OCI-LY3 (cell line): Measurements from ENCODE around the gene RAP1B.
A peak's percentile ranks its signal among the peaks of the same experiment; 100 is the strongest.
"Not testable (repeated sequence)": the region's sequence is repeated elsewhere in the genome, so short reads cannot be mapped to it uniquely, and the experiment has no call there.

Experiments used
- H2AFZ ChIP-seq: fragments of 200-600, 300-600 bp; shearing (Covaris generic); 2 replicates; pipeline ENCODE4 v1.6.0; 2014; ENCODE audit warnings: antibody characterized with exemption, low read depth, low read length
- H3K27ac ChIP-seq: fragments of 200-600, 300-600 bp; sonication (generic); 2 replicates; pipeline ENCODE4 v1.5.1; 2014; ENCODE audit warnings: mild to moderate bottlenecking, low read length, moderate library complexity, mixed read lengths
- H3K27me3 ChIP-seq: fragments of 200-600, 300-600 bp; sonication (generic); 2 replicates; pipeline ENCODE4 v1.6.1; 2014; ENCODE audit warnings: low read depth, low read length, mixed read lengths
- H3K36me3 ChIP-seq: fragments of 200-600, 300-600 bp; sonication (generic); replicated peaks from 2 replicates; pipeline ENCODE3; 2014; ENCODE audit warnings: low read depth, low read length, mixed read lengths
- H3K4me1 ChIP-seq: fragments of 300-600, 200-600 bp; sonication (generic); 2 replicates; pipeline ENCODE4 v1.6.1; 2014; ENCODE audit warnings: low read length, mixed read lengths
- H3K4me2 ChIP-seq: fragments of 200-600, 300-600 bp; sonication (generic); 2 replicates; pipeline ENCODE4 v1.6.1; 2014; ENCODE audit warnings: low read length, mixed read lengths
- H3K4me3 ChIP-seq: fragments of 300-600, 200-600 bp; sonication (generic); 2 replicates; pipeline ENCODE4 v1.5.1; 2014; ENCODE audit warnings: antibody characterized with exemption, mild to moderate bottlenecking, low read length, moderate library complexity
- H3K79me2 ChIP-seq: fragments of 300-600, 200-600 bp; shearing (Covaris generic); 2 replicates; pipeline ENCODE4 v1.6.1; 2014; ENCODE audit warnings: mild to moderate bottlenecking, low read length, mixed read lengths
- H3K9ac ChIP-seq: fragments of 300-600, 200-600 bp; shearing (Covaris generic); 2 replicates; pipeline ENCODE4 v1.6.0; 2014; ENCODE audit warnings: mild to moderate bottlenecking, low read length, moderate library complexity
- H3K9me3 ChIP-seq: fragments of 200-600, 300-600 bp; shearing (Covaris generic); 2 replicates; pipeline ENCODE4 v1.6.1; 2014; ENCODE audit warnings: low read length, mixed read lengths; ENCODE audit not compliant: insufficient read depth
- H4K20me1 ChIP-seq: fragments of 200-600, 300-600 bp; sonication (generic); 2 replicates; pipeline ENCODE4 v1.6.1; 2016; ENCODE audit warnings: low read length, mixed read lengths; ENCODE audit not compliant: insufficient read depth
- EZH2phosphoT487 ChIP-seq: fragments of 200-600 bp; shearing (Covaris generic); IDR thresholded peaks from 2 replicates; pipeline ENCODE4 v1.6.1; 2018; ENCODE audit warnings: antibody characterized with exemption, mixed run types, low read depth
- TF ChIP-seq, protein P1 (sequence below): fragments of 200-600, 300-600 bp; sonication (generic); IDR thresholded peaks from 2 replicates; pipeline ENCODE4 v1.5.1; 2014; ENCODE audit warnings: antibody characterized with exemption, low read length, low read depth

The RAP1B gene

DNA sequence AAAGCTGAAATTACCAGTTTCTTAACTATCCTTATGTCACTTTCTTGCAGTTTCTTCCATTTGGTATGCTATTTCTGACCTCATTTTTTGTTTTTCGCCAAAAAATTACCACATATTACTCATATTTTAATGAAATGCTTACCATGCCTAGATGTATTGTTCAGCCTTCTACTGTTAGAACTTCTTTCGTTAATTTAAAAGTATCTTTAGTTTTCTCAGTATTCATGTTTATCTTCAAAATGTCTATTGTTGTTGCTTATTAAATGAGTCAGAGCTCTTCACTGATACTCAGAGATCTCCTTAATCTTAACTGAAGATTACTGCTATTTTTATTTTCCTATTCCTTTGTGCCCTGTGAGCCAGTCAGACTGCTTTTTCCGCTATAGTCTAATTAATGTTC lies 20.5 kb downstream of the RAP1B start:
- H3K9ac ChIP-seq: no peak overlapping the region
- H4K20me1 ChIP-seq: peaks cover 99% of the 10 kb centered on the region
- peaks cover 96% of the 10 kb centered on the region for H3K79me2 ChIP-seq
- H3K4me1 ChIP-seq: peaks cover 38% of the 10 kb centered on the region
- H3K27ac ChIP-seq: no peak overlapping the region
- TF ChIP-seq, protein P1, sequence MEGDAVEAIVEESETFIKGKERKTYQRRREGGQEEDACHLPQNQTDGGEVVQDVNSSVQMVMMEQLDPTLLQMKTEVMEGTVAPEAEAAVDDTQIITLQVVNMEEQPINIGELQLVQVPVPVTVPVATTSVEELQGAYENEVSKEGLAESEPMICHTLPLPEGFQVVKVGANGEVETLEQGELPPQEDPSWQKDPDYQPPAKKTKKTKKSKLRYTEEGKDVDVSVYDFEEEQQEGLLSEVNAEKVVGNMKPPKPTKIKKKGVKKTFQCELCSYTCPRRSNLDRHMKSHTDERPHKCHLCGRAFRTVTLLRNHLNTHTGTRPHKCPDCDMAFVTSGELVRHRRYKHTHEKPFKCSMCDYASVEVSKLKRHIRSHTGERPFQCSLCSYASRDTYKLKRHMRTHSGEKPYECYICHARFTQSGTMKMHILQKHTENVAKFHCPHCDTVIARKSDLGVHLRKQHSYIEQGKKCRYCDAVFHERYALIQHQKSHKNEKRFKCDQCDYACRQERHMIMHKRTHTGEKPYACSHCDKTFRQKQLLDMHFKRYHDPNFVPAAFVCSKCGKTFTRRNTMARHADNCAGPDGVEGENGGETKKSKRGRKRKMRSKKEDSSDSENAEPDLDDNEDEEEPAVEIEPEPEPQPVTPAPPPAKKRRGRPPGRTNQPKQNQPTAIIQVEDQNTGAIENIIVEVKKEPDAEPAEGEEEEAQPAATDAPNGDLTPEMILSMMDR: no peak
- TF ChIP-seq EZH2phosphoT487: no peak
- H3K36me3 ChIP-seq: peaks cover 25% of the 10 kb centered on the region
- no peaks in the 10 kb centered on the region for H3K9me3 ChIP-seq
- no peak overlapping the region for H3K4me3 ChIP-seq
- no peaks in the 10 kb centered on the region for H3K27me3 ChIP-seq
- no peak overlapping the region for H2AFZ ChIP-seq
- no peak overlapping the region for H3K4me2 ChIP-seq

DNA sequence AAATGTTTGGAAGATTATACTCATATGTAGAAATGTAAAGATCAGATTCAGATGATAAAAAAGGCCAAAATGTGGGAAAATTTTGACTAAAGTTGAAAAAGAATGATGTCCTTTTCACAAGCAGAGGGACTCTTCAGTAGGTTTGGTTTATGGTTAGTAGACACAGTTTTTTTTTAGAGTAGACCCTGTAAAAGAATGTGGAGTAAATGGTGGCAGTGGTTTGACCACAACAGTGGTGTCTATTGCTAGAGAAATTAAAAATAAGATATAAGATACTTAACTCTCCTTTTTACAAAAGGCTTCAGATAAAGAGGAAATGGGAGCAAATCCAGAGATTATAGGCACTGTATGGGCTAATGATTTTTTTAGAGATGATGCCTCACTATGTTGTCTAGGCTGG lies 21.8 kb downstream of the RAP1B start:
- TF ChIP-seq, protein P1: no peak
- no peak for TF ChIP-seq EZH2phosphoT487
- Histone ChIP-seq H3K4me2 (peak overlapping the region; percentile 63), H3K9ac (no peak overlapping the region), H2AFZ (no peak overlapping the region), H3K36me3 (peaks cover 15% of the 10 kb centered on the region), H3K9me3 (no peaks in the 10 kb centered on the region), H3K27me3 (no peaks in the 10 kb centered on the region), H3K4me3 (peak overlapping the region; percentile 7; the same call in 1 of the 2 replicates), H3K79me2 (peaks cover 96% of the 10 kb centered on the region), H3K4me1 (peaks cover 38% of the 10 kb centered on the region), H3K27ac (peak overlapping the region; percentile 19), H4K20me1 (peaks cover 99% of the 10 kb centered on the region)

DNA sequence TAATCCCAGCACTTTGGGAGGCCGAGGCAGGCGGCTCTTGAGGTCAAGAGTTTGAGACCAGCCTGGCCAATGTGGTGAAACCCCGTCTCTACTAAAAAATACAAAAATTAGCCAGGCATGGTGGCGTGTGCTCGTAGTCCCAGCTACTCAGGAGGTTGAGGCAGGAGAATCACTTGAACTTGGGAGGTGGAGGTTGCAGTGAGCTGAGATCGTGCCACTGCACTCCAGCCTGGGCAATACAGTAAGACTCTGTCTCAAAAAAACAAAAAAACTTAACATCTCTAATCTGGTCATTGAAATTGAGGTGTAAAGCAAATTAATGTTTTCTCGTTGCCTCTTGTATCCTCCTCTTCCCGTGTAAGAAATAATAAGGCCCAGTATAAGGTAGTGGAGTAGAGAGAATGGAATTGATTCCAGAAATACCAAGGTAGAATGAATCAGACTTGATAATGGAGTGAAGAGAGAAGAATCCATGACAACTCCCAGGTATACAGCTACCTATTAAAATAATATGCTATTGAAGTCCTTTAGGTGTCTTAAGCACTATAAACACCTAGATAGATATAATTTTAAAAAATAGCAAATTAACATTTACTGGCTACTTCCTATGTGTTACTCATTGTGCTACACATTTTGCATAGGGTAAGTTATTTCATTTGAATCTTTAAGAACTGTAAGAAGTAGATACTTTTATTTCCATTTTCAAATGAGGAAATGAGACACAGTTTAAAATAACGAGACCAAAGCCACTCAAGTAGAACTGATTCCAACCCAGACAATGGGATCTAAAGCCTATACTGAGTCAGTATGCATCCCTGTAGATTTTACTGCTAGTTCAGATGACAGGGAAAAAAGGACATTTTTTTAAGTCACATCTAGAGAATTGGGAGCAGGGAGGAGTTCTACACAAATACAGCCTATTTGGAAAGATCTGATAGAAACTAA lies 23.2 kb downstream of the RAP1B start:
- Histone ChIP-seq H3K9me3 (no peaks in the 10 kb centered on the region), H3K36me3 (peaks cover 8% of the 10 kb centered on the region), H3K79me2 (peaks cover 96% of the 10 kb centered on the region), H2AFZ (no peak overlapping the region), H3K4me1 (peaks cover 46% of the 10 kb centered on the region), H4K20me1 (peaks cover 97% of the 10 kb centered on the region), H3K4me3 (peak overlapping the region; percentile 45), H3K4me2 (peak overlapping the region; percentile 72), H3K9ac (no peak overlapping the region), H3K27ac (peak overlapping the region; percentile 30; the same call in 1 of the 2 replicates), H3K27me3 (no peaks in the 10 kb centered on the region)
- TF ChIP-seq, protein P1: no peak
- no peak for TF ChIP-seq EZH2phosphoT487

DNA sequence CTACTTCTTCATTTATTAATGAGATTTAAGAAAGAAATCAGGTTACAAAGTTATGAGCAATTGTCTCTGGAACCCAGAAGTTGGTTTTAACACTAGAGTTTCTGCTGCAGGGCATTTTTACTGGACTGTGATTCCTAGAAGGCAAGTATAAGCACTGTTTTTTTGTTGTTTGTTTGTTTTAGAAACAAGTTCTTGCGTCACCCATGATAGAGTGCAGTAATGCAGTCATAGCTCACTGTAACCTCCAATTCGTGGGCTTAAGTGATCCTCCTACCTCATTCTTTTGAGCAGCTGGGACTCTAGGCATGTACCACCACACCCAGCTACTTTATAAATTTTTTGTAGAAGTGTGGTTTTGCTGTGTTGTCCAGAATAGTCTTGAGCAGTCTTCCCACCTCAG lies 25.6 kb downstream of the RAP1B start:
- Histone ChIP-seq H3K27ac (no peak overlapping the region), H4K20me1 (peaks cover 97% of the 10 kb centered on the region), H3K4me2 (no peak overlapping the region), H3K9ac (no peak overlapping the region), H3K36me3 (peaks cover 8% of the 10 kb centered on the region), H3K27me3 (no peaks in the 10 kb centered on the region), H3K79me2 (peaks cover 97% of the 10 kb centered on the region), H2AFZ (no peak overlapping the region), H3K9me3 (no peaks in the 10 kb centered on the region), H3K4me3 (no peak overlapping the region), H3K4me1 (peaks cover 57% of the 10 kb centered on the region)
- TF ChIP-seq, protein P1: no peak
- no peak for TF ChIP-seq EZH2phosphoT487

- not testable (repeated sequence) for H3K27ac ChIP-seq, H3K36me3 ChIP-seq
- H3K79me2 ChIP-seq: peaks cover 97% of the 10 kb centered on the region
Observed at GRCh38 chr12:68637439-68637838, 26.7 kb downstream of the RAP1B start.

More at GRCh38 chr12:68637439-68637838, 26.7 kb downstream of the RAP1B start:
- H3K9me3 ChIP-seq, H3K4me3 ChIP-seq, H3K4me2 ChIP-seq, H3K9ac ChIP-seq, H2AFZ ChIP-seq, H3K27me3 ChIP-seq: not testable (repeated sequence)
- peaks cover 48% of the 10 kb centered on the region for H3K4me1 ChIP-seq
- H4K20me1 ChIP-seq: peaks cover 97% of the 10 kb centered on the region
